ENCODE data around the gene TTPAL. TPM values are rescaled to one million over a fixed set of nuclear protein-coding genes. Genes with fewer than 3 reads are reported as not detected.

The TTPAL gene
- total and polyA plus RNA-seq, 9 of the 15 experiments (the other 6 are each of a cell fraction or from before 2014, with no cell fraction given) = 1.1 to 7.0 (median 2.6) TPM

- TF ChIP-seq NCOR1 (IDR thresholded peaks at IDR 0.05) = peak; percentile 30; the same call in 1 of the 2 replicates
- TF ChIP-seq ZNF445 (CRISPR knock-in tag; IDR thresholded peaks at IDR 0.05; ENCODE audit: low read depth) = no peak
- 0 out of 2 replicates have a peak, but pooled peaks have one; percentile 20 for TF ChIP-seq ZNF3 (CRISPR knock-in tag; IDR thresholded peaks at IDR 0.05)
- 0 out of 2 replicates have a peak, but pooled peaks have one; percentile 17 for TF ChIP-seq SMARCA5 (IDR thresholded peaks at IDR 0.05)
- TF ChIP-seq TAF9B (IDR thresholded peaks at IDR 0.05; ENCODE audit: partially characterized antibody) = peak; percentile 52
- no peak for TF ChIP-seq KDM1A (IDR thresholded peaks at IDR 0.05)
- no peak for TF ChIP-seq MCM7 (IDR thresholded peaks at IDR 0.05)
- TF ChIP-seq MGA (IDR thresholded peaks at IDR 0.05) = peak; percentile 84
- no peak for TF ChIP-seq AFF4 (CRISPR knock-in tag; IDR thresholded peaks at IDR 0.05)
- no peak for TF ChIP-seq CAMTA2 (CRISPR knock-in tag; conservative IDR thresholded peaks at IDR 0.05)
Observed at GRCh38 chr20:44475694-44476560, at the start of gene TTPAL (continued).

All from K562 (cell line).